GM21528 (cell line): ENCODE data around the gene FREY1.

Experiments
- ATAC-seq: cut with Tn5 transposase; IDR thresholded peaks from one replicate; pipeline ENCODE4 v1.9.1; 2021; ENCODE audit warnings: mild to moderate bottlenecking, moderate library complexity; ENCODE audit not compliant: unreplicated experiment, low FRiP score

FREY1 gene

GRCh38 chr11:45897556-45897955 is 9.5 kb downstream of the FREY1 start:
- no peak for ATAC-seq

- no peak for ATAC-seq
Measured at GRCh38 chr11:45896422-45896984, 10.6 kb downstream of the FREY1 start.

- no peak for ATAC-seq
Measured at GRCh38 chr11:45895553-45896259, 11.4 kb downstream of the FREY1 start.

GRCh38 chr11:45894555-45895247 is 12.4 kb downstream of the FREY1 start:
- ATAC-seq, result no peak

GRCh38 chr11:45892856-45893255 is 14.2 kb downstream of the FREY1 start:
- ATAC-seq, result no peak

GRCh38 chr11:45890886-45891550 is 16.1 kb downstream of the FREY1 start:
- no peak for ATAC-seq

GRCh38 chr11:45889966-45890365 is 17.1 kb downstream of the FREY1 start:
- ATAC-seq, result no peak

- no peak for ATAC-seq
Measured at GRCh38 chr11:45889555-45889954, 17.5 kb downstream of the FREY1 start.

- ATAC-seq, result no peak
Measured at GRCh38 chr11:45887587-45887986, 19.5 kb downstream of the FREY1 start.

GRCh38 chr11:45886816-45887520 is 20.1 kb downstream of the FREY1 start:
- ATAC-seq, result no peak

- no peak for ATAC-seq
Measured at GRCh38 chr11:45885921-45886721, 20.9 kb downstream of the FREY1 start.

- ATAC-seq, result peak; percentile 62
Measured at GRCh38 chr11:45885274-45885920, 21.7 kb downstream of the FREY1 start, which contains the start of gene MAPK8IP1. TSS of gene MAPK8IP1 (plus strand) at chr11:45885651. CDS start at chr11:45885821, 170 bp downstream.

- ATAC-seq, result no peak
Measured at GRCh38 chr11:45884596-45885185, 22.4 kb downstream of the FREY1 start.

GRCh38 chr11:45881708-45882368 is 25.2 kb downstream of the FREY1 start:
- ATAC-seq, result no peak

GRCh38 chr11:45880772-45881570 is 26.1 kb downstream of the FREY1 start:
- ATAC-seq, result no peak

- ATAC-seq, result no peak
Measured at GRCh38 chr11:45879803-45880686, 27.0 kb downstream of the FREY1 start.

GRCh38 chr11:45877845-45878244 is 29.2 kb downstream of the FREY1 start:
- no peak for ATAC-seq
